HS-5 (cell line): ENCODE results near the gene GOLGA6L10.
"Not testable (repeated sequence)": the region's sequence is repeated elsewhere in the genome, so short reads cannot be mapped to it uniquely, and the experiment has no call there.

Experiments
- DNase-seq: peaks from one replicate; pipeline ENCODE4 v3.0.0-alpha.2; 2012; ENCODE audit warnings: low read depth

Gene GOLGA6L10

GRCh38 chr15:82349375-82349774, at the start of gene GOLGA6L10:
Gene GOLGA6L10 (minus strand): TSS chr15:82349475. CDS start chr15:82349375, 100 bp downstream.
- not testable (repeated sequence) for DNase-seq

GRCh38 chr15:82398785-82399184, 49.5 kb upstream of the GOLGA6L10 start:
- DNase-seq = no peak

GRCh38 chr15:82397817-82398216, 48.5 kb upstream of the GOLGA6L10 start:
- no peak for DNase-seq

GRCh38 chr15:82395788-82396187, 46.5 kb upstream of the GOLGA6L10 start:
- DNase-seq = not testable (repeated sequence)

GRCh38 chr15:82393671-82394070, 44.4 kb upstream of the GOLGA6L10 start:
- DNase-seq = no peak

- not testable (repeated sequence) for DNase-seq
These were observed 42.8 kb upstream of the GOLGA6L10 start for GRCh38 chr15:82392077-82392476.

- not testable (repeated sequence) for DNase-seq
These were observed 40.9 kb upstream of the GOLGA6L10 start for GRCh38 chr15:82390152-82390551.

- DNase-seq = not testable (repeated sequence)
These were observed 37.9 kb upstream of the GOLGA6L10 start for GRCh38 chr15:82387209-82387608.

- DNase-seq = not testable (repeated sequence)
These were observed 32.2 kb upstream of the GOLGA6L10 start for GRCh38 chr15:82381330-82381955.

GRCh38 chr15:82379552-82379951, 30.3 kb upstream of the GOLGA6L10 start:
- not testable (repeated sequence) for DNase-seq

GRCh38 chr15:82373661-82374060, 24.4 kb upstream of the GOLGA6L10 start:
- not testable (repeated sequence) for DNase-seq

- no peak for DNase-seq
These were observed 22.4 kb upstream of the GOLGA6L10 start for GRCh38 chr15:82371656-82372055.

GRCh38 chr15:82367790-82368189, 18.5 kb upstream of the GOLGA6L10 start:
- not testable (repeated sequence) for DNase-seq

GRCh38 chr15:82365692-82366323, 16.5 kb upstream of the GOLGA6L10 start:
- not testable (repeated sequence) for DNase-seq

GRCh38 chr15:82364548-82364947, 15.3 kb upstream of the GOLGA6L10 start:
- not testable (repeated sequence) for DNase-seq

- not testable (repeated sequence) for DNase-seq
These were observed 13.5 kb upstream of the GOLGA6L10 start for GRCh38 chr15:82362790-82363189.

GRCh38 chr15:82360618-82361017, 11.3 kb upstream of the GOLGA6L10 start:
- DNase-seq = not testable (repeated sequence)

- not testable (repeated sequence) for DNase-seq
These were observed 5.8 kb upstream of the GOLGA6L10 start for GRCh38 chr15:82355055-82355454.

- not testable (repeated sequence) for DNase-seq
These were observed 5.3 kb upstream of the GOLGA6L10 start for GRCh38 chr15:82354546-82354945.

- not testable (repeated sequence) for DNase-seq
These were observed 1.6 kb downstream of the GOLGA6L10 start for GRCh38 chr15:82347645-82348044.

GRCh38 chr15:82345176-82345575, 4.1 kb downstream of the GOLGA6L10 start:
- DNase-seq = not testable (repeated sequence)

- not testable (repeated sequence) for DNase-seq
These were observed 4.9 kb downstream of the GOLGA6L10 start for GRCh38 chr15:82344421-82344820.

- not testable (repeated sequence) for DNase-seq
These were observed 5.4 kb downstream of the GOLGA6L10 start for GRCh38 chr15:82343851-82344250.
